Measurements from ENCODE around the gene ARHGAP25. TPM values are rescaled to one million over a fixed set of nuclear protein-coding genes. Genes with fewer than 3 reads are reported as not detected.

The ARHGAP25 gene
- total RNA-seq, 1 donor = under 0.01 TPM

- H3K36me3 ChIP-seq (ENCODE audit: insufficient read depth, low read length) = no peaks in the 10 kb centered on the region
- TF ChIP-seq CTCF (IDR thresholded peaks at IDR 0.05; ENCODE audit: extremely low read depth, low read depth, low read length) = peak; percentile 18
- H3K79me2 ChIP-seq (ENCODE audit: insufficient read depth, low read length) = no peaks in the 10 kb centered on the region
- no peak for DNase-seq (ENCODE audit: insufficient read length, low spot score, missing footprints)
- no peak overlapping the region for H3K4me3 ChIP-seq (ENCODE audit: insufficient read depth, low read length)
- H3K27me3 ChIP-seq (ENCODE audit: insufficient read depth, low read length) = peaks cover 19% of the 10 kb centered on the region
- no peaks in the 10 kb centered on the region for H3K9me3 ChIP-seq (ENCODE audit: low read depth, low read length)
- H3K4me2 ChIP-seq (ENCODE audit: insufficient read depth, low read length) = no peak overlapping the region
- H3K4me1 ChIP-seq (ENCODE audit: insufficient read depth, low read length) = no peaks in the 10 kb centered on the region
- no peak overlapping the region for H3K27ac ChIP-seq (ENCODE audit: low read depth, low read length)
- no peaks in the 10 kb centered on the region for H4K20me1 ChIP-seq (ENCODE audit: insufficient read depth, low read length)
- no peak overlapping the region for H2AFZ ChIP-seq (ENCODE audit: low read length)
Measured at GRCh38 chr2:68722712-68723111, 11.9 kb upstream of the ARHGAP25 start.

GRCh38 chr2:68723181-68723580, 11.4 kb upstream of the ARHGAP25 start:
- Histone ChIP-seq H3K4me2 (ENCODE audit: insufficient read depth, low read length) (no peak overlapping the region), H3K27me3 (ENCODE audit: insufficient read depth, low read length) (peaks cover 19% of the 10 kb centered on the region), H4K20me1 (ENCODE audit: insufficient read depth, low read length) (no peaks in the 10 kb centered on the region), H3K9me3 (ENCODE audit: low read depth, low read length) (no peaks in the 10 kb centered on the region), H3K36me3 (ENCODE audit: insufficient read depth, low read length) (no peaks in the 10 kb centered on the region), H3K79me2 (ENCODE audit: insufficient read depth, low read length) (no peaks in the 10 kb centered on the region), H3K4me3 (ENCODE audit: insufficient read depth, low read length) (no peak overlapping the region), H3K4me1 (ENCODE audit: insufficient read depth, low read length) (no peaks in the 10 kb centered on the region), H3K27ac (ENCODE audit: low read depth, low read length) (no peak overlapping the region), H2AFZ (ENCODE audit: low read length) (no peak overlapping the region)
- no peak for TF ChIP-seq CTCF (IDR thresholded peaks at IDR 0.05; ENCODE audit: extremely low read depth, low read depth, low read length)
- DNase-seq (ENCODE audit: insufficient read length, low spot score, missing footprints) = no peak

DNA sequence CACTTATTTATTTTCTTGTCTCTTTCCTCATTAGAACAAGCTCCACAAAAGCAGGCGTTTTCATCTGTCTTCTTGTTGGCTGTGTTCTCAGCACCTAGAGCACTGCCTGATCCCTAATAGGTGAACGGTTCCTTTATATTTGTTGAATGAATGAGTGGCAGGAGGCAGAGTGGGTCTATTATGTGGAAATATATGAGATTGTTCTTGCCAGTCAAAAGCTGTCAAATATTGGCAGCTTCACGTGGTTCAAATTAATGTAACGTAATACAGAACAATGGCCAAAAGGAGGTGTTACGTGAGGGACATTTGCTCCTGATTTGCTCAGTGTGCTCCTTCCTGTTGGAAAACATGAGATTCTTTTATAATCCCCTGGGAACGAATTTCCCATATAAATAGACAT, 8.5 kb upstream of the ARHGAP25 start:
- no peaks in the 10 kb centered on the region for H4K20me1 ChIP-seq (ENCODE audit: insufficient read depth, low read length)
- H3K9me3 ChIP-seq (ENCODE audit: low read depth, low read length) = no peaks in the 10 kb centered on the region
- H3K27ac ChIP-seq (ENCODE audit: low read depth, low read length) = no peak overlapping the region
- TF ChIP-seq CTCF (IDR thresholded peaks at IDR 0.05; ENCODE audit: extremely low read depth, low read depth, low read length) = no peak
- no peak for DNase-seq (ENCODE audit: insufficient read length, low spot score, missing footprints)
- H3K36me3 ChIP-seq (ENCODE audit: insufficient read depth, low read length) = no peaks in the 10 kb centered on the region
- H3K27me3 ChIP-seq (ENCODE audit: insufficient read depth, low read length) = peaks cover 10% of the 10 kb centered on the region
- no peak overlapping the region for H3K4me2 ChIP-seq (ENCODE audit: insufficient read depth, low read length)
- H3K4me1 ChIP-seq (ENCODE audit: insufficient read depth, low read length) = no peaks in the 10 kb centered on the region
- H2AFZ ChIP-seq (ENCODE audit: low read length) = no peak overlapping the region
- H3K4me3 ChIP-seq (ENCODE audit: insufficient read depth, low read length) = no peak overlapping the region
- no peaks in the 10 kb centered on the region for H3K79me2 ChIP-seq (ENCODE audit: insufficient read depth, low read length)

GRCh38 chr2:68726608-68727367, 7.8 kb upstream of the ARHGAP25 start:
- Histone ChIP-seq H3K27ac (ENCODE audit: low read depth, low read length) (no peak overlapping the region), H3K36me3 (ENCODE audit: insufficient read depth, low read length) (no peaks in the 10 kb centered on the region), H3K27me3 (ENCODE audit: insufficient read depth, low read length) (peaks cover 4% of the 10 kb centered on the region), H3K9me3 (ENCODE audit: low read depth, low read length) (no peaks in the 10 kb centered on the region), H4K20me1 (ENCODE audit: insufficient read depth, low read length) (no peaks in the 10 kb centered on the region), H3K4me3 (ENCODE audit: insufficient read depth, low read length) (no peak overlapping the region), H3K4me1 (ENCODE audit: insufficient read depth, low read length) (no peaks in the 10 kb centered on the region), H3K79me2 (ENCODE audit: insufficient read depth, low read length) (no peaks in the 10 kb centered on the region), H2AFZ (ENCODE audit: low read length) (no peak overlapping the region), H3K4me2 (ENCODE audit: insufficient read depth, low read length) (no peak overlapping the region)
- DNase-seq (ENCODE audit: insufficient read length, low spot score, missing footprints) = no peak
- no peak for TF ChIP-seq CTCF (IDR thresholded peaks at IDR 0.05; ENCODE audit: extremely low read depth, low read depth, low read length)

Data from osteoblast (primary cell).